ENCODE data around the gene UBB.

UBB gene

GRCh38 chr17:16428098-16428882, 47.4 kb downstream of the UBB start:
- H3F3A ChIP-seq (ENCODE audit: low read depth) = no peaks in the 10 kb centered on the region
- no peak overlapping the region for H3K9ac ChIP-seq (ENCODE audit: low read depth, low read length, poor library complexity, severe bottlenecking)
- no peaks in the 10 kb centered on the region for H3K9me3 ChIP-seq (ENCODE audit: insufficient read depth, low read depth, low read length)
- no peak overlapping the region for H3K4me3 ChIP-seq (ENCODE audit: low read length, poor library complexity, severe bottlenecking)
- no peak overlapping the region for H2AFZ ChIP-seq (ENCODE audit: low read length)
- peaks cover 4% of the 10 kb centered on the region for H4K20me1 ChIP-seq (ENCODE audit: insufficient read depth, low read length, poor library complexity, severe bottlenecking)
- no peak for TF ChIP-seq EZH2phosphoT487 (IDR thresholded peaks at IDR 0.05; ENCODE audit: borderline replicate concordance)
- TF ChIP-seq CTCF (conservative IDR thresholded peaks at IDR 0.05; ENCODE audit: low read length) = peak; percentile 64
- H3K27me3 ChIP-seq (ENCODE audit: insufficient read depth, low read length, poor library complexity, severe bottlenecking) = no peaks in the 10 kb centered on the region
- no peaks in the 10 kb centered on the region for H3K4me1 ChIP-seq (ENCODE audit: insufficient read depth, low read length, poor library complexity, severe bottlenecking)
- H3K4me2 ChIP-seq (ENCODE audit: low read depth, low read length, poor library complexity, severe bottlenecking) = no peak overlapping the region
- no peaks in the 10 kb centered on the region for H3K9me2 ChIP-seq (replicated peaks; ENCODE audit: low read depth, low read length)
- H3K36me3 ChIP-seq (ENCODE audit: insufficient read depth, low read length) = peaks cover 27% of the 10 kb centered on the region; the same call in 1 of the 2 replicates
- no peaks in the 10 kb centered on the region for H3K79me2 ChIP-seq (ENCODE audit: insufficient read depth, low read length)

- no peaks in the 10 kb centered on the region for H3K27me3 ChIP-seq (ENCODE audit: insufficient read depth, low read length, poor library complexity, severe bottlenecking)
- peaks cover 24% of the 10 kb centered on the region; the same call in 1 of the 2 replicates for H3K36me3 ChIP-seq (ENCODE audit: insufficient read depth, low read length)
- H3K4me2 ChIP-seq (ENCODE audit: low read depth, low read length, poor library complexity, severe bottlenecking) = no peak overlapping the region
- H3K4me3 ChIP-seq (ENCODE audit: low read length, poor library complexity, severe bottlenecking) = no peak overlapping the region
- no peaks in the 10 kb centered on the region for H3K9me3 ChIP-seq (ENCODE audit: insufficient read depth, low read depth, low read length)
- no peak for TF ChIP-seq CTCF (conservative IDR thresholded peaks at IDR 0.05; ENCODE audit: low read length)
- no peak for TF ChIP-seq EZH2phosphoT487 (IDR thresholded peaks at IDR 0.05; ENCODE audit: borderline replicate concordance)
- no peaks in the 10 kb centered on the region for H3K4me1 ChIP-seq (ENCODE audit: insufficient read depth, low read length, poor library complexity, severe bottlenecking)
- H3K9me2 ChIP-seq (replicated peaks; ENCODE audit: low read depth, low read length) = no peaks in the 10 kb centered on the region
- H3K9ac ChIP-seq (ENCODE audit: low read depth, low read length, poor library complexity, severe bottlenecking) = no peak overlapping the region
- H3F3A ChIP-seq (ENCODE audit: low read depth) = no peaks in the 10 kb centered on the region
- no peak overlapping the region for H2AFZ ChIP-seq (ENCODE audit: low read length)
- peaks cover 4% of the 10 kb centered on the region for H4K20me1 ChIP-seq (ENCODE audit: insufficient read depth, low read length, poor library complexity, severe bottlenecking)
- H3K79me2 ChIP-seq (ENCODE audit: insufficient read depth, low read length) = no peaks in the 10 kb centered on the region
These were observed 48.2 kb downstream of the UBB start for GRCh38 chr17:16429083-16429482.

GRCh38 chr17:16430650-16431049, 49.8 kb downstream of the UBB start:
- H3F3A ChIP-seq (ENCODE audit: low read depth) = no peaks in the 10 kb centered on the region
- no peaks in the 10 kb centered on the region for H3K27me3 ChIP-seq (ENCODE audit: insufficient read depth, low read length, poor library complexity, severe bottlenecking)
- no peak overlapping the region for H3K9ac ChIP-seq (ENCODE audit: low read depth, low read length, poor library complexity, severe bottlenecking)
- H3K4me3 ChIP-seq (ENCODE audit: low read length, poor library complexity, severe bottlenecking) = no peak overlapping the region
- no peak overlapping the region for H3K4me2 ChIP-seq (ENCODE audit: low read depth, low read length, poor library complexity, severe bottlenecking)
- H3K36me3 ChIP-seq (ENCODE audit: insufficient read depth, low read length) = peaks cover 24% of the 10 kb centered on the region; the same call in 1 of the 2 replicates
- H4K20me1 ChIP-seq (ENCODE audit: insufficient read depth, low read length, poor library complexity, severe bottlenecking) = no peaks in the 10 kb centered on the region
- H2AFZ ChIP-seq (ENCODE audit: low read length) = no peak overlapping the region
- H3K9me2 ChIP-seq (replicated peaks; ENCODE audit: low read depth, low read length) = no peaks in the 10 kb centered on the region
- TF ChIP-seq EZH2phosphoT487 (IDR thresholded peaks at IDR 0.05; ENCODE audit: borderline replicate concordance) (no peak), CTCF (conservative IDR thresholded peaks at IDR 0.05; ENCODE audit: low read length) (no peak)
- no peaks in the 10 kb centered on the region for H3K79me2 ChIP-seq (ENCODE audit: insufficient read depth, low read length)
- H3K9me3 ChIP-seq (ENCODE audit: insufficient read depth, low read depth, low read length) = no peaks in the 10 kb centered on the region
- H3K4me1 ChIP-seq (ENCODE audit: insufficient read depth, low read length, poor library complexity, severe bottlenecking) = no peaks in the 10 kb centered on the region
